ENCODE results near the gene WDCP.

DNA sequence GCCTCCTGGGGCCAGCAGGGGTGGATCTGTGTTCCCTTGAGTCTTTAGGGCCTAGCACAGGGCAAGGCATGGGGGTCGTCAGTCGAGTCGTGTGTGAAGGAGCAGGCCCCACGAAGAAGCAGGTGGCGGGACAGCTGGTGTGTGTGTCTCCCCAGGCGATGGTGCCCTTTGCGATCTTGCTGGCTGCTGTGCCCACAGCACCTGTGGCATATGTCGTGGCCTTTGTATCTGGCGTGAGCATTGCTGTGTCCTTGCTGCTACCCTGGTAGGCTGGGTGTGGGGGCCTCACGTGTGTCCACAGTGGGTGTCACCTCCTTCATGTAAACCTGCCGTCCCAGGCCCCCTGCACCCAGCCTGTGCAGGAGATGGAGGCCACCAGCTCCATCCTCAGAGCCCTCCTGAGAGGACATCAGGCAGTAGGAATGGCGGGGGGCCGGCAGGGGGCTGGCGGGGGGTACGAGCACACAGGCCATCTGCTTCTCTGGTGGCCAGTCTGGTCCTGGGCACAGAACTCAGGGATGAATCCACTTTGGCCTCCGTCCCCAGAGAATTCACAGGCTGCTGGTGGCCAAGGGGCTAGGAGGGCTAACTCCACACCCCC, 24.1 kb downstream of the WDCP start:
- TF ChIP-seq, protein P1, sequence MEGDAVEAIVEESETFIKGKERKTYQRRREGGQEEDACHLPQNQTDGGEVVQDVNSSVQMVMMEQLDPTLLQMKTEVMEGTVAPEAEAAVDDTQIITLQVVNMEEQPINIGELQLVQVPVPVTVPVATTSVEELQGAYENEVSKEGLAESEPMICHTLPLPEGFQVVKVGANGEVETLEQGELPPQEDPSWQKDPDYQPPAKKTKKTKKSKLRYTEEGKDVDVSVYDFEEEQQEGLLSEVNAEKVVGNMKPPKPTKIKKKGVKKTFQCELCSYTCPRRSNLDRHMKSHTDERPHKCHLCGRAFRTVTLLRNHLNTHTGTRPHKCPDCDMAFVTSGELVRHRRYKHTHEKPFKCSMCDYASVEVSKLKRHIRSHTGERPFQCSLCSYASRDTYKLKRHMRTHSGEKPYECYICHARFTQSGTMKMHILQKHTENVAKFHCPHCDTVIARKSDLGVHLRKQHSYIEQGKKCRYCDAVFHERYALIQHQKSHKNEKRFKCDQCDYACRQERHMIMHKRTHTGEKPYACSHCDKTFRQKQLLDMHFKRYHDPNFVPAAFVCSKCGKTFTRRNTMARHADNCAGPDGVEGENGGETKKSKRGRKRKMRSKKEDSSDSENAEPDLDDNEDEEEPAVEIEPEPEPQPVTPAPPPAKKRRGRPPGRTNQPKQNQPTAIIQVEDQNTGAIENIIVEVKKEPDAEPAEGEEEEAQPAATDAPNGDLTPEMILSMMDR (IDR thresholded peaks at IDR 0.05), result no peak
- no peak for TF ChIP-seq EZH2 (IDR thresholded peaks at IDR 0.05; ENCODE audit: borderline replicate concordance, insufficient read depth, low read depth, low read length, poor library complexity, severe bottlenecking)
